ENCODE results near the gene SLC13A3.

GRCh38 chr20:46546298-46546697 is 105.0 kb downstream of the SLC13A3 start:
- TF ChIP-seq, protein P1, sequence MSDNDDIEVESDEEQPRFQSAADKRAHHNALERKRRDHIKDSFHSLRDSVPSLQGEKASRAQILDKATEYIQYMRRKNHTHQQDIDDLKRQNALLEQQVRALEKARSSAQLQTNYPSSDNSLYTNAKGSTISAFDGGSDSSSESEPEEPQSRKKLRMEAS (IDR thresholded peaks at IDR 0.05; ENCODE audit: insufficient read depth, insufficient read length) = no peak
- TF ChIP-seq, protein P2, sequence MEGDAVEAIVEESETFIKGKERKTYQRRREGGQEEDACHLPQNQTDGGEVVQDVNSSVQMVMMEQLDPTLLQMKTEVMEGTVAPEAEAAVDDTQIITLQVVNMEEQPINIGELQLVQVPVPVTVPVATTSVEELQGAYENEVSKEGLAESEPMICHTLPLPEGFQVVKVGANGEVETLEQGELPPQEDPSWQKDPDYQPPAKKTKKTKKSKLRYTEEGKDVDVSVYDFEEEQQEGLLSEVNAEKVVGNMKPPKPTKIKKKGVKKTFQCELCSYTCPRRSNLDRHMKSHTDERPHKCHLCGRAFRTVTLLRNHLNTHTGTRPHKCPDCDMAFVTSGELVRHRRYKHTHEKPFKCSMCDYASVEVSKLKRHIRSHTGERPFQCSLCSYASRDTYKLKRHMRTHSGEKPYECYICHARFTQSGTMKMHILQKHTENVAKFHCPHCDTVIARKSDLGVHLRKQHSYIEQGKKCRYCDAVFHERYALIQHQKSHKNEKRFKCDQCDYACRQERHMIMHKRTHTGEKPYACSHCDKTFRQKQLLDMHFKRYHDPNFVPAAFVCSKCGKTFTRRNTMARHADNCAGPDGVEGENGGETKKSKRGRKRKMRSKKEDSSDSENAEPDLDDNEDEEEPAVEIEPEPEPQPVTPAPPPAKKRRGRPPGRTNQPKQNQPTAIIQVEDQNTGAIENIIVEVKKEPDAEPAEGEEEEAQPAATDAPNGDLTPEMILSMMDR (IDR thresholded peaks at IDR 0.05; ENCODE audit: extremely low read depth in 1 of 2, insufficient read depth in 1 of 2, low read depth in 1 of 2, low read length in 2 of 2) = no peak
- TF ChIP-seq POLR2AphosphoS5 (IDR thresholded peaks at IDR 0.05; ENCODE audit: insufficient read depth, low read depth, low read length) = no peak
- TF ChIP-seq POLR2A (IDR thresholded peaks at IDR 0.05; ENCODE audit: low read depth, low read length) = no peak
- no peak for TF ChIP-seq MYC (IDR thresholded peaks at IDR 0.05; ENCODE audit: low read depth, low read length)
- no peak for TF ChIP-seq EZH2 (IDR thresholded peaks at IDR 0.05; ENCODE audit: borderline replicate concordance, low read depth, low read length, severe bottlenecking)
